ENCODE measurements around the gene AKAP1.

Gene AKAP1

GRCh38 chr17:57135026-57135788, 50.2 kb downstream of the AKAP1 start:
- no peak for DNase-seq

GRCh38 chr17:57135789-57136291, 50.8 kb downstream of the AKAP1 start:
- no peak for DNase-seq

GRCh38 chr17:57136355-57136754, 51.3 kb downstream of the AKAP1 start:
- no peak for DNase-seq

- DNase-seq, result no peak
Observed at GRCh38 chr17:57138030-57138911, 53.2 kb downstream of the AKAP1 start.

GRCh38 chr17:57138956-57139576, 54.0 kb downstream of the AKAP1 start:
- no peak for DNase-seq

- no peak for DNase-seq
Observed at GRCh38 chr17:57140316-57140715, 55.3 kb downstream of the AKAP1 start.

GRCh38 chr17:57142925-57143324, 57.9 kb downstream of the AKAP1 start:
- no peak for DNase-seq

- no peak for DNase-seq
Observed at GRCh38 chr17:57143361-57143760, 58.3 kb downstream of the AKAP1 start.

GRCh38 chr17:57143919-57144318, 58.9 kb downstream of the AKAP1 start:
- DNase-seq, result no peak

GRCh38 chr17:57144567-57144966, 59.5 kb downstream of the AKAP1 start:
- DNase-seq, result no peak

- no peak for DNase-seq
Observed at GRCh38 chr17:57145347-57145746, 60.3 kb downstream of the AKAP1 start.

GRCh38 chr17:57146273-57146672, 61.2 kb downstream of the AKAP1 start:
- DNase-seq, result no peak

- no peak for DNase-seq
Observed at GRCh38 chr17:57151798-57152197, 66.8 kb downstream of the AKAP1 start.

GRCh38 chr17:57152967-57153528, 68.0 kb downstream of the AKAP1 start:
- no peak for DNase-seq

- DNase-seq, result no peak
Observed at GRCh38 chr17:57154921-57155320, 69.9 kb downstream of the AKAP1 start.

GRCh38 chr17:57158325-57158724, 73.3 kb downstream of the AKAP1 start:
- DNase-seq, result no peak

GRCh38 chr17:57158795-57159194, 73.7 kb downstream of the AKAP1 start:
- DNase-seq, result no peak

GRCh38 chr17:57160624-57161023, 75.6 kb downstream of the AKAP1 start:
- DNase-seq, result no peak

GRCh38 chr17:57164814-57165213, 79.8 kb downstream of the AKAP1 start:
- DNase-seq, result no peak

GRCh38 chr17:57165754-57166153, 80.7 kb downstream of the AKAP1 start:
- no peak for DNase-seq

GRCh38 chr17:57166803-57167202, 81.8 kb downstream of the AKAP1 start:
- no peak for DNase-seq

- no peak for DNase-seq
Observed at GRCh38 chr17:57168695-57169094, 83.6 kb downstream of the AKAP1 start.

GRCh38 chr17:57170866-57171265, 85.8 kb downstream of the AKAP1 start:
- no peak for DNase-seq

All from T-helper 2 cell (primary cell).